ENCODE results near the gene ANKFN1.

Gene ANKFN1, protein sequence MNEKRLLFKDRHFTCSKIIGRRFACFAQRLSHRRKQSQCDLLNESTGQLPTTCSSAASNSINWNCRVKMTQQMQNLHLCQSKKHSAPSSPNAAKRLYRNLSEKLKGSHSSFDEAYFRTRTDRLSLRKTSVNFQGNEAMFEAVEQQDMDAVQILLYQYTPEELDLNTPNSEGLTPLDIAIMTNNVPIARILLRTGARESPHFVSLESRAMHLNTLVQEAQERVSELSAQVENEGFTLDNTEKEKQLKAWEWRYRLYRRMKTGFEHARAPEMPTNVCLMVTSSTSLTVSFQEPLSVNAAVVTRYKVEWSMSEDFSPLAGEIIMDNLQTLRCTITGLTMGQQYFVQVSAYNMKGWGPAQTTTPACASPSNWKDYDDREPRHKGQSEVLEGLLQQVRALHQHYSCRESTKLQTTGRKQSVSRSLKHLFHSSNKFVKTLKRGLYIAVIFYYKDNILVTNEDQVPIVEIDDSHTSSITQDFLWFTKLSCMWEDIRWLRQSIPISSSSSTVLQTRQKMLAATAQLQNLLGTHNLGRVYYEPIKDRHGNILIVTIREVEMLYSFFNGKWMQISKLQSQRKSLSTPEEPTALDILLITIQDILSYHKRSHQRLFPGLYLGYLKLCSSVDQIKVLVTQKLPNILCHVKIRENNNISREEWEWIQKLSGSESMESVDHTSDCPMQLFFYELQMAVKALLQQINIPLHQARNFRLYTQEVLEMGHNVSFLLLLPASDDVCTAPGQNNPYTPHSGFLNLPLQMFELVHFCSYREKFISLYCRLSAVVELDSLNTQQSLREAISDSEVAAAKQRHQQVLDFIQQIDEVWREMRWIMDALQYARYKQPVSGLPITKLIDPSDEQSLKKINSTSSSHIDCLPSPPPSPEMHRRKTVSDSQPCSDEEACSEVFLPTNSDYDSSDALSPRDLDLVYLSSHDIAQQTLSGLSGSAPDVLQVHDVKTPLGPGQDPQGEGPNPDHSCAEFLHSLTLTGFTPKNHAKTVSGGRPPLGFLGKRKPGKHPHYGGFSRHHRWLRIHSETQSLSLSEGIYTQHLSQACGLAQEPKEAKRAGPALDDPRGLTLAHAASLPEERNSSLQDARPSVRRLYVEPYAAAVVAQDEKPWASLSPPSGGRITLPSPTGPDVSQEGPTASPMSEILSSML

GRCh38 chr17:56152874-56153602 lies at the start of gene ANKFN1:
Gene ANKFN1 (plus strand): TSS chr17:56153475. CDS start chr17:56212668, 59,193 bp downstream.
- DNase-seq (ENCODE audit: low read depth in 3 of 3) = no peak

DNA sequence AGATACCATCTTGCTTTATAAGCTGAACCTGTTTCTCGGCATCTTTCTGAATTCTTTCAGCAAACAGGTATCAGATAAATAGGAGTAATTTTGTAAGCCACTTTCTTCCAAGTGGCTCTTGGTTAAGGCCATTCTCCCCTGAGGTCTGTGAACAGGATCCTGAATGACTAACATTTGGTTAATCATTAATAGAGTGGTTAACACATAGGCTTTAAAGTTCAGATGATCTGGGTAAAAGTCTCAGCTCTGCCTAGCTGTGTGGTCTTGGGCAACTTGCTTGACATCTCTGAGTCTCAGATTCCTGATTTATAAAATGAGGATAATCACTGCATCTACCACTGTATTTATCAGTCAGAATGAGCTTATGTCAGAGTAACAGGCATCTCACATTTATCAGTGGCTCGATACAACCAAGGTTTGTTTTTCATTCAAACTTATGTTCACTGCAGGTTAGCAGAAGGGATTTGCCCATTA lies 44.4 kb upstream of the ANKFN1 start:
- DNase-seq (ENCODE audit: low read depth in 3 of 3) = no peak

DNA sequence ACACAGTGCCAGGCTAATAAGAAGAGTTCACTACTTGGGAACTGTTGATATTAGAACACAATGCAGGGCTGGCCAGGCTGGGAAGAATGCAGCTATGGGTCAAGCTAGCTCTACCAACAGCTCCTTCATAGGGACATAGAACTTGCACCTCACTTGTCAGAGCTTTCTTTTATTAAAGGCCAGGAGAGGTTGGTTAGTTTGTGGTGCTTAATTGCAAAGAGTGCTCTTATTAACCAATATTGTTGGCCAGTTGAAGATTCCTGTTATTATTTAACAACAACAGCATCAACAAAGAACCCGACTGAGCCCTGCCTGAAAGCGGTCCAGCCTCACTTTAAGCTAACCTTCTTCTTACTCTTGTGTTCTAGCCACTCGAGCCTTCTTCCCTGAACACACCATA lies 43.4 kb upstream of the ANKFN1 start:
- no peak for DNase-seq (ENCODE audit: low read depth in 3 of 3)

DNA sequence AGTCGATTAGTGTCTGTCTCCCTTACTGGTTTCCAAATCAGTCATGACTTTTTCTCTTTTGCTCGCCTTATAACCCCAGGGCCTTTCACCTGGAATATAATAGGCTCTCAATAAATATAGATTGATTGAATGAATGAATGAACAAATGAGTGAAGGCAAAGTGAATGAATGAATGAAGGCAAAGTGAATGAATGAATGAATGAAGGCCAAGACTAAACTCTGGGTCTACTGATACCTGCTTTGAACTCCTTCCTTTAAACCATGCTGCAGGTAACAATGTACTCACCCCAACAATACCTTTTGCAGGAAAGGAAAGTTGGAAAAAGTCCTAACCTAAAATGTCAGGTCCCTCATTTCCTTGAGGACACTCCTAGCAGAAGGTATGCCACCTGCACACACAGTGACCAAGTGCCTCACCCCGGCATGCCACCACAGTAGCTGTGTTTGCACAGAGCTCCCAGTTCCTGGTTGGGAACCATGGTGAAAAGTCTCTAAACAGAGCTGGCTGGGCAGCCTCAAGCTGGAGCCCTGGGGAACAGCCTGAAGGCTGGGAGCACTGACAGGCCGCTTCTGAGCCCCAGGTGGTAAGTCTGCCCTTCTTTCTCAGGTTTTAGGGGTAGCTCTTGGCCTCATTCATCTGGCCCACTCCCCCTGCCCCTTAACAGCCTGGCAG lies 42.7 kb upstream of the ANKFN1 start:
- no peak for DNase-seq (ENCODE audit: low read depth in 3 of 3)

GRCh38 chr17:56111706-56112485 lies 41.4 kb upstream of the ANKFN1 start:
- no peak for DNase-seq (ENCODE audit: low read depth in 3 of 3)

- DNase-seq (ENCODE audit: low read depth in 3 of 3) = no peak
Measured at GRCh38 chr17:56113486-56113885, 39.8 kb upstream of the ANKFN1 start.

DNA sequence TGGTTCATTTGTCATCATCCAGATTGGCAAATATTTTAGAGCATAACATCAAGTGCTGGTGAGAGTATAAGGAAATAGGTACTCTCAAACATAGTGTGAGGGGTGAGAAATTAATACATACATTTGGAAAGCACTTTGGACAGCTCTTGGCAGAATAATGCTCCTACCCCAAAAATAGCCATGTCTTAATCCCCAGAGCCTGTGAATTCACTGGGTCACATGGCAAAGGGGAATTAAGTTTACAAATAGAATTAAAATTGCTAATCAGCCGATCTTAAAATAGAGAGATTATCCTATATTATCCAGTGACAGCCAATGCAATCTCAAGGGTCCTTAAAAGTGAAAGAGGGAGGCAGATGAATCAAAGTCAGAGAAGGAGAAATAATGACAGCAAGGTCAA lies 38.8 kb upstream of the ANKFN1 start:
- no peak for DNase-seq (ENCODE audit: low read depth in 3 of 3)

DNA sequence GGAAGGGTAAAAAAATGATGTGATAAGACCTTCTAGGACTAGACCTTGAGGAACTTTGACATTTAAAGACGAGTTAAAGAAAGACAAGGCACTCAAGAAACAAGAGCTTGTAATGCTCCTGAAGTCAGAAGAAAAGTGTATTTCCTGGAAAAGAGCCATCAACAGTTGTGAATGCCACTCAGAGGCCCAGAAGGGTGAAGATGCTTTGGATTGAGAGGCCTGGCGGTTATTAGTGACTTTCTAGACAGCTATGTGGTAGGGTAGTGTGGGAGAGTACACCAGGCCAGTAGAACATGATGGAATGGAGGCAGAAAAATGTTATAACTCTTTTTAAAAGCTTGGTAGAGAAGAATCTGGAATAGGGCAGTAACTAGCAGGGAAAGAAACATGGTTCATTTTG lies 34.1 kb upstream of the ANKFN1 start:
- no peak for DNase-seq (ENCODE audit: low read depth in 3 of 3)

GRCh38 chr17:56119936-56120335 lies 33.3 kb upstream of the ANKFN1 start:
- DNase-seq (ENCODE audit: low read depth in 3 of 3) = no peak

DNA sequence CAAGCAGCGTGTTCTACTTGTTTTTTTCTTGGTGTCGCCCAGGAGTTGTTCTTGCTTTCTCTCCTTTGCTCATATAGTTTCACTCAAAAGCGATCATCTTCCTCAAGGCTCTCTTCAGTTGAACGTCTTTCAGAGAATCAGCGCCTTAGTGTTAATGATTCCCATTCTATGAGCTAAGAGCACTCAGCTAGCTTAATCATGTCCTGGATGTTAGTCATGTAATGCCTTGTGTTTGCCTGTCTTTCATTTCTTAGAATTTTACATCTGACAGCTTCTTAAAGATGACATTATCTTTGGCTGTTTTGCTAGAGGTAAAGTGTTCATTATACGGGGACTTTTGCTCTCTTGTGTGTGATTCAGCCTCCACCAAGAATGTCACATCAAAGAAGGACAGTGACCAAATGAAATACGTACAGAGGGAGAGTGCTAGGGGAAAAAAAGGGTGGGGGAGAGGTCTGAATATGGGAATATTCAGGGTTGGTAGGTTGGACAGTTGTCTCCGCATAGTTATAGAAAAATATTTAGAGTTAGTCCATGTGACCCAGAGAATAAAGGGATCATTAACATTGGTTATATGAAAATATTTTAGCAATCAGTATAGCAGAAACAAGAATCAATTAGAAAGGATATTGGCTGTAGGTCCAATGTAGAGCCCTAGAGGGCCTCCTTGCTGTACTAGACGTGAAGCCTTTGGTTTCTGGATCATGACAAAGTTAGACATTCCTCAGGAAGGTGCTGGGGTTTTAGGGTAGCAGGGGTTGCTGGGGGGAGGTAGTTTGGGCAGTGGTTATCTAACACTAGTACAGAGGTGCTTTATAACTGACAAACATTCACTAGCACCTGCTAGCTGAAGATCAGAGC lies 31.9 kb upstream of the ANKFN1 start:
- no peak for DNase-seq (ENCODE audit: low read depth in 3 of 3)

DNA sequence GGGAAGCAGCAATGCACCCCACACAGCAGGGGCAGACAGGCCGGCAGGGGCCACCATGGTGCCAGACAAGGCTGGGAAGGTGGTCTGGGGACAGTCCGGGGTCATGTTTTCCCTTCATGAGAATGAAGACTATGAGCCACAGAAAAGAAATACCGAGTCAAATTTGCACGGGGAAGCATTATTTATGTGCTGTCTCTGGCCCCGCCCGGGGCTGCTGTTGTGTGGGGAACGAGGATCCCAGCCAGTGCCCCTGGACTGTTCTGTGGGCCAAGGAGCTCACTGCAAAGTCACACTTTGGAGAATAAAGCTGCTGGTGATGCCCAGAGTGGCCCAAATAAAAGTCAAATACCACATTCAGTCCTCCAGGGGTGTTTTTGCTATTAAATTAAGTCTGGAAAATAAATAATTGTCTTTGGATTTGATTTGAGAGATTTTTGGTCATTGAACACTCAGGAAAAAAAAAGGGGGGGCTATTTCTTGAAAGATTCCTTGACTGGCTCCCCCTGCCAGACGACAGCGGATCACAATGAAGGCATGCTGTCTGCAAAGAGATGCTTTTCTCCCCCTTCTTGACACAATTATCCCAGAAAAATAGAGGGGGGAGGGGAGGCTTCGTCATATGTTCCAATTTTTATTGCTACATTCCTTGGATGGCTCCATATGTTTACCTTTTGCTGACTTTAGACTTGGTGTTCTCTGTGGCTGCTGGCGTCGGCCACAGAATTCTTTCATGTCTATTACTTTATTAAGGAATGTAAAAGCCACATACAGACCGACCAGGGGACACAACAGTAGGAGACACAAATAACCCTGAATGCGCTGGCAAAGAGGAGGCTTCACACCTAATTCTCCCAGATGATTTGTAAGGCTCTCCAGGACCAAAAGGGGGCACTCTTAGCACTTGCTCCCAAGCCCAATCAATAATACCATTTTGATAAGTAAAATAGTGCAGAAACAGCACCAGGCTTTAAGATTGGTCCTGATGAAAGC lies 27.1 kb upstream of the ANKFN1 start:
- DNase-seq (ENCODE audit: low read depth in 3 of 3) = no peak

- no peak for DNase-seq (ENCODE audit: low read depth in 3 of 3)
Measured at GRCh38 chr17:56130026-56130425, 23.2 kb upstream of the ANKFN1 start.

DNA sequence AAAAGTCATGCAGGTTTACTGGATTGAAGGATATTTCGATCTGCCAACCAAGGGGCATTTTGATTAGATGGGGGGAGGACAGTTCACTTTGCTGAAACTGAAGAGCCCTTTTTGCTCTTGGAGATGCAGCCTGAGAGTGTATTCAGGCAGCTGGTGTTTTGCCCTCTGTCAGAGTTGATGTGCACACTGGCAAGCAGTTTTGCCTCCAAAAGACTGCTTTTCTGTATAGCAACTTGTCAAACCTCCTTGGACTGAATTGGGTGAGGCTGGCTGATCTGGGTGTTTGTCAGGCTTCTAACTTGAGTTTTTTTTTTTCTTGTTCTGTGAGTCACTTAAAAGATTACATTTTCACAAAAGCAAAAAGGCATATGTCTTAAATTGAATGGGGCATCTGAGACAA lies 22.6 kb upstream of the ANKFN1 start:
- DNase-seq (ENCODE audit: low read depth in 3 of 3) = no peak

GRCh38 chr17:56131431-56131830 lies 21.8 kb upstream of the ANKFN1 start:
- no peak for DNase-seq (ENCODE audit: low read depth in 3 of 3)

- DNase-seq (ENCODE audit: low read depth in 3 of 3) = no peak
Measured at GRCh38 chr17:56136301-56136700, 17.0 kb upstream of the ANKFN1 start.

DNA sequence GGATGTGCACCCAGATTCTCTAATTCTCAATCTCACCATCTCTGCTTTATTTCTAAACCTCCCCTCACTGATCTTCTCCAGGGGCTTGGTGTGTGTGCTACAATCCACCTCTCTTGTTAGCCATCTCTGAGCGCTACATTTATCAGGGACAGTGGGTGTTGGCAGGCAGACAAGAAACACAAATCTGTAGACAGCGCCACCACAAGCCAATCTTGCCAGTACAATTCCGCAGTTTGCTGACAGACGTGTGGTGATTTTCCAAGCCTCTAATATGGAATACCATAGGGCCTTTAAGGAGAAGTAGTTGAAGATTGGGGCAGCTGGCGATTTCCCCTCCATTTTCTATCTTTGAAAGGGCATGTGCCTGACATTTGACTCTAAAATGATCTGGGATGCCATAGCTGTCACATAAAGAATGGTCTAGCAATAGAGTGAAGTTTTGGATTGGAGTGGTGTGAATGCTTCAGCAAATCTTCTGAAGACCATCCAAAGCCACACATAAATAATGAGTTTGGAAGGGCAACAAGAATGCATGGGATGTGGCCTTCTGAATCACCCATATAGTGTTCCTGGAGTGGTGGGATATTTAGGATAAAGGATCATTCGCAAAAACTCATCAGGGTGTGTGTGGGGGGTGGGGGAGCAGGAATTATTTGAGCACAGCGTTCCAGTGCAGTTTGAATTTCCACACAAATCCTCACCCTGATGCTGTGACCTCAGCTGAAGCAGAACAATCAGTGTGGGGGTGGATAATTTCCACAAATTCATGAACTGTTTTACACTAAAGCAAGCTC lies 12.0 kb upstream of the ANKFN1 start:
- no peak for DNase-seq (ENCODE audit: low read depth in 3 of 3)

DNA sequence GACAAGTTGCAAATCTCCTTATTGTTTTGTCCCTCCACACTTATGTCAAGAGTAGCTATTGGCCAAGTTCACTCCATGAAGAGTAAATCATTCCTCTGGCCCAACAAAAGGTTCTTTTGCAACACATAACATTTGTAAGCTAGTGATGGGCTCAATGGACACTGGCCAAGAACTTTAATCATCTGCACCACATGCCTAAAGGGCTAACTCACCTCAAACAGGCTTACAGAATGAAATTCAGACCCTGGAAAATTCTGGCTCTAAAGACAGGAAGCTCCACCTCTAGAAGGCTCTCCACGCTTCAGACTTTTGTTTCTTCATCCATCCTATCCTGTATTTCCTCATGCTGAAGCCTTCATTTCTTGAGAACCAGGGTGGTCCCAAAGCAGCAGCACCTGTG lies 10.9 kb upstream of the ANKFN1 start:
- no peak for DNase-seq (ENCODE audit: low read depth in 3 of 3)

Measured in stimulated activated CD4-positive, alpha-beta T cell treated with anti-CD3 and anti-CD28 coated beads, TNF-alpha, amount 100 ng/mL, for 48 hours (primary cell).